ENCODE results near the gene TMCC3.
"Not testable (repeated sequence)": the region's sequence is repeated elsewhere in the genome, so short reads cannot be mapped to it uniquely, and the experiment has no call there.

TMCC3 gene

DNA sequence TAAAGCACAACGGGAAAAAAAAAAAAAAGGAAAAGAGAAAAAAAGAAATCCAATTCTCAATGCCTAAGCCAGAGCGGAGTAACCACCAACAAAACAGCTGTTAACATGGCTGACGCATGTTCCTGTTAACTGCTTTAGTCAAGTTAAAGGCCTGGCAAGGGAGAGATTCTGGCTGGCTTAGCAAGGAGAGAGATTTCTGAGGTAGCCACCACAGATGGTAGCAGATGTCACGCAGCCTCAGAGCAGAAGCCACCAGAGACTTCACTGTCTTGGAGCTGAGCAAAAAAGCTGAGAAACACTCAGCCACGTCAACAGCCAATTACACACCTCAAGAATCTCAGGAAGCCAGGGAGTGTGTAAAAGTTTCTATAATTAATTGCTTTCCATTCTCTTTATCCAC lies 87.1 kb downstream of the TMCC3 start:
- DNase-seq = no peak

GRCh38 chr12:94561943-94562411 lies 88.4 kb downstream of the TMCC3 start:
- no peak for DNase-seq

- no peak for DNase-seq
Measured at GRCh38 chr12:94560431-94561221, 89.7 kb downstream of the TMCC3 start.

DNA sequence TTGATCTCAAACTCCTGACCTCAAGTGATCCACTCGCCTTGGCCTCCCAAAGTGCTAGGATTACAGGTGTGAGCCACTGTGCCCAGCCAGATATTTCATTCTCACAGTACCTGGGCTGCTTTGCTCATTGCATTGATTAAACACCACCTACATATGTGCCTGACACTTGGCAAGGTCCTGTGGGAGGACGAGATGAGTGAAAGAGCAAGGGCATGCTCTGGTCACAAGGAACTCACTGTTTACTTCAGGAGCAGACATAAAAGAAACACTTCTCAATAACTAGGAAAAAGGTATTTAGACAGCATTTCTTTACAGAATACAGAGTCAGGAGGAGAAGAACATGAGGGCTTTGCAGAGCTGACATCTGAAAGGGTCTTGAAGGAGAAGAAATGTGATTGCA lies 91.7 kb downstream of the TMCC3 start:
- no peak for DNase-seq

GRCh38 chr12:94557746-94558295 lies 92.5 kb downstream of the TMCC3 start:
- no peak for DNase-seq

DNA sequence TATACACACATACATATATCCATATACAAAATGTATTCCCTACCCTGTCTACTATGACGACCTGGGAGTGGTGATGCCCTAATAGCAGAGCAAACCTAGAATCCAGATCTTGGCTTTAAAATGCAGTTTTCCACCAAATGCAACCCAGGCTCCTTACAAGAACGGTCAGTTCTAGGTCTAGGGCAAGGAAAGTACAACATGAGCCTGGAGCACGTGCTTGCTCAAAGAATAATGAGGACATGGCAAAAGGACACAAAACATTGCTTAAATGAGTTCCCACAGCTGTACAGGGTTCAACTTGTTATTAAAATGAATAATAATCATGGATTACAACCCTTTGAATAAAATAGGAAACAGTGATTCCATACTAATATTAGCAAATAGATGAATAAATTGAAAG lies 94.7 kb downstream of the TMCC3 start:
- no peak for DNase-seq

GRCh38 chr12:94553875-94554274 lies 96.5 kb downstream of the TMCC3 start:
- DNase-seq = no peak

DNA sequence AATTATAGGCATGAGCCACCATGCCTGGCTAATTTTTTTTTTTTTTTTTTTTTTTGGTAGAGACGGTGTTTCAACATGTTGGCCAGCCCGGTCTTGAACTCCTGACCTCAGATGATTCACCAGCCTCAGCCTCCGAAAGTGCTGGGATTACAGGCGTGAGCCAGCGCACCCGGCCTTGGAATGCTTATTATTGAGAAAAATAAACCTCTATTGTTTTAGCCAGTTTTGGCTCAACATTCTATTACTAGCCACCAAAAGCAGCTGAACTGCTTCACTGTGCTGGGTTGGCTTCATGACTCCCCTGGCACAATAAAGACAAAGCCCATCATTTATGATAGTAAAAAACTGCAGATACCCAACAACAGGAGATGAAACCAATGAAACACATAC lies 97.2 kb downstream of the TMCC3 start:
- DNase-seq = no peak

- no peak for DNase-seq
Measured at GRCh38 chr12:94551810-94552209, 98.5 kb downstream of the TMCC3 start.

- DNase-seq = no peak
Measured at GRCh38 chr12:94550964-94551363, 99.4 kb downstream of the TMCC3 start.

- not testable (repeated sequence) for DNase-seq
Measured at GRCh38 chr12:94548833-94549232, 101.5 kb downstream of the TMCC3 start.

DNA sequence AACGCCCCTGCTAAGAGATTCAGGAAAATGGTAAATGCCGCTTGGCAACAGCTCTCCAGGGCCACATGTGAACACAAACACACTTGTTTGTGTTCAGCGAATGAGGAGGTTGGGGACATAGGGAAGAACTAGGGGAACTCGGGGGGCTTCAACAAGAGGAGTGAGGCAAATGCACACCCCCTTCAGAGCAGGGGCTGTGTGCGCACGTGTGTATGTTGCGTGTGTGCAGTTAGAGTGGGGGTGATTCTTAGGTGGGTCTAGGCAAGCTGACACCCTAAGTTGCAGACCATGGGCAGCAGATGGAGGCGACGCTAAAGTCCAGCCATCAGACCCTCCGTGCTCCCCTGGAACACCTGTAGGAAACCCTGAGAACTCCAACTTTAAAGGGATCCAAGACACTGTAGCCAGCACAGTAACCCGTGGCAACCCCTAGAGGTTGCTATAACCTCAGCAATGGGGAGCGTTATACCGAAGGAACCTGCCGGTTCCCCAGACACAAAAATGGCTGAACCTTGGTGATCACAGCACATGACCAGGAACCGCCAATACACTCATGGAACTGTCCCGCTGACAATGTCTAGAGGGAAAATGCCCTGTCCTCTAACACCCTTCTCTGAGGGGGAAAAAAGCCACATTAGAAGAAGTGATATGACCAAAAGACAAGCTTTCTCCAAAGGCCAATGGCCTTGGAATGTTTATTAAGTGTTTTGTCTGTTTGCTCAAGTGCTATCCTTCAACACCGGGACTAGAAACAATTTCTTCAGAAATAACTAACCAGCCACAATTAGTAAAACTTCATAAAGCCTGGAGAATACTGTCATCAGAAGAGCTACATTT lies 104.2 kb downstream of the TMCC3 start:
- DNase-seq = no peak

- DNase-seq = no peak
Measured at GRCh38 chr12:94544355-94544754, 106.0 kb downstream of the TMCC3 start.

DNA sequence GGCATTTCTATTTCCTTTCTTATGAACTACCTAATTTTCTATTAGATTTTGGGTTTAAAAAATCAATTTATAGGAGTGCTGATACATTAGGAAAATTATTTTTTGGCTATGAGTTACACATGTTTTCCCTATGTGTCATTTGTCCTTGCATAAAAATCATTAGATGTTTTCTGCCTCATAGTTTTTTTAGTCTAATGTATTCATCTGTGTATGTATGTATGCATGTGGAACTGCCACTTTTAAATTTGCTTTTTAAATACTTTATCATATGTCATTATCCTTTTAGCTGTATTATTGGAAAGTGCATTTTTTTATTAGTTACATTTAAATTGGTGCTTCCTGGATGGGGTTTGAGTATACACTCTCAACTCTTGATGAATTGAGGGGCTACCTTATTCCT lies 112.0 kb downstream of the TMCC3 start:
- DNase-seq = no peak

- no peak for DNase-seq
Measured at GRCh38 chr12:94536040-94536965, 114.1 kb downstream of the TMCC3 start.

DNA sequence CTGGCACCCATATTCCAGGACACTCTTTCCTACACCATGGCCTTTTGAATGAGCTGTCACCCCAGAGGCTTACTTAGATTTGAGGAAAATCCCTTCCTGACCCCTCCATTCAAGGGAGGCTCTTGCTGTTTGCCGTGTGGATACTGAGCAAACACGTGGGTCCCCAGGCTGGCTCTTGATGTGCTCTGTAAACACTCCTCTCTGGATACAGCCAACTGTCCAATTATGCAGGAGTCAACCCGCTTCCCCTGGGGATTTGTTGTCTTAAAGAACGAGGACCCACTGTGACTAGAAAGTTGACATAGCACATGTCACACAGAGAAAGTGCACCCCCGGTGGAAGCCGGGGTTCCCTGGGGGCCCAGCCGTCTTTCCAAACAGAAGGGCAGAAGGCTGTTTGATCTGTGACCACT lies 114.8 kb downstream of the TMCC3 start:
- no peak for DNase-seq

GRCh38 chr12:94534774-94535509 lies 115.4 kb downstream of the TMCC3 start:
- no peak for DNase-seq

- no peak for DNase-seq
Measured at GRCh38 chr12:94534278-94534677, 116.1 kb downstream of the TMCC3 start.

DNA sequence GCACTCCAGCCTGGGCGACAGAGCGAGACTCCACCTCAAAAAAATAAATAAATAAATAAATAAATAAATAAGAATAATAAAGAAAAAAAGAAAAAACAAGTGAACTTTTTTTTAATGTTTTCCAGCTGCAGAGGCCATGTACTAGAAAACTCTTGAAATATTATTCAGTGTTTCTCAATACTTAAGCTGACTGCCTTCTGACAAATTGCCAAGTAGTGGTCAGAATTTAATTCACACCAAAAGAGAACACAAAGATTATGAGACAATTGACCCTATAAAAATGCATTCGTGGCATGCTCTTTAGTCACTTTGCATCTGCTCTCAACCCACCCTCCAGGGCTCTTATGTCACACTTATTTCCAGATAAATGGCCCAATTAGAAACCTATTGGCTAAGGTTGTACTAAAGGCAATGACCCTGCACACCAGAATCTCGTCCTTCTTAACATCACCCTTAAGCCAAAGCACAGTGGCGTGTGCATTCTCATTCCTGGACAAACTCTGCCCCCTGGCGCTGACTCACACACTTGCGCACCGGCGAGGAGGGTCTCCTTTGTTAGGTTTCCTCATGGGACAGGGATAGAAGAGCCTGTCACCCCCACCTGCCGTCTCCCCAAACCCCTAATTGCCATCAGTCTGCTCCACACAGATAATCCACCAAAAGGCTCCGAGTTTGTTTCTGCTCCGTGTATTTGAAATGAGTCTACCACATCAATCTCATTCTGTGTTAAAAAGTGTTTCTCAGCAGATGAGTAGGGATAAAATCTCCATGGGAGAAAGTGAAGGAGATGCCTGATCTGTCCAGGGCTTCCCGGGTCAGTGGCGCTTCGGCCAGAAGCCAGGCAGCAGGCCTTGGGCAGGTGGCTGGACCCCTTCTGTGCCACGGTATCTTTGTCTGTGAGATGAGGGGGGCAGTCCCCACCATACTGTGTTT lies 117.6 kb downstream of the TMCC3 start:
- peak; percentile 6 to 64 (median 50) for DNase-seq

DNA sequence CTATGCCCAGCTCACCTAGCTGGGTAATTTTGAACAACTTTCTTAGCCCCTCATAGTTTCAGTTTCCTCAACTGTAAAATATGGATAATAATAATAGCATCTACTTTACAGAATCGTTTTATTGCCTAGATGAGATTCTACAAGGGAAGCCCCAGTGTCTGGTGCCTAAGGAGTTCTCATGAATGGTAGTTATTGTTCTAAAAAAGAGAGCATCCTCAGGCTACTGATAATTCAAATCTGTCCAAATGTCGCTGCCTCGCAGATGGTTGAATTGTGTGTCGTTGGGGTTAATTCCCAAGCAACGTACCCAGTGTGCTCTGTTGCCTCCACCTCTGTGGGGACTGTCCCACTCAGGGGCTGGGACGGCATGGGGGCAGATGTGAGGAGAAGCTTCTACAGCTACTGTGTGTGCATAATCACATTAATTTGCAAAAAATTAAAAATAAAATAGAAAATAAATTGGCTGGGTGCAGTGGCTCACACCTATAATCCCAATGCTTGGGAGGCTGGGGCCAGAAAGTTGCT lies 119.1 kb downstream of the TMCC3 start:
- DNase-seq = no peak
